ENCODE data around the gene RASGRP4.
A peak's percentile ranks its signal among the peaks of the same experiment; 100 is the strongest.

RASGRP4 gene

GRCh38 chr19:38445362-38445761 is 19.3 kb upstream of the RASGRP4 start:
- DNase-seq: no peak

DNA sequence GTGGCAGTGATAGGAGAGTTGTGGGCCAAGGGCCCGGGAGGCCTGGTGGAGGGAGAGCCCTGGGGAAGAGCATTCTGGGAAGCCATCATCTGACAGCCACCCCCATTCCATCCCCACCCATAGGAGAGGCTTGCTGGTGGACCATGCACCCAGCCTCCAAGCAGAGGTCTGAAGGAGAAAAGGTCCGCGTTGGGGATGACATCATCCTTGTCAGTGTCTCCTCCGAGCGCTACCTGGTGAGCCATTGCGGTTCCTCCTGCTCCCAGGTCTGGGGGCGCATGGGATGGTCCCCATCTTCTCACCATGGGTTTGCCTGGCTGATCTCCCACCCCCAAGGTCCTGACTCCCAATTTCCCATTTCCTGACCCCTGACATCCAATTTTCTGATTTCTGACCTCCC is 18.0 kb upstream of the RASGRP4 start:
- no peak for DNase-seq

- DNase-seq: no peak
Measured at GRCh38 chr19:38443458-38443999, 17.5 kb upstream of the RASGRP4 start.

- no peak for DNase-seq
Measured at GRCh38 chr19:38442736-38443135, 16.7 kb upstream of the RASGRP4 start.

- no peak for DNase-seq
Measured at GRCh38 chr19:38441657-38442348, 15.8 kb upstream of the RASGRP4 start.

DNA sequence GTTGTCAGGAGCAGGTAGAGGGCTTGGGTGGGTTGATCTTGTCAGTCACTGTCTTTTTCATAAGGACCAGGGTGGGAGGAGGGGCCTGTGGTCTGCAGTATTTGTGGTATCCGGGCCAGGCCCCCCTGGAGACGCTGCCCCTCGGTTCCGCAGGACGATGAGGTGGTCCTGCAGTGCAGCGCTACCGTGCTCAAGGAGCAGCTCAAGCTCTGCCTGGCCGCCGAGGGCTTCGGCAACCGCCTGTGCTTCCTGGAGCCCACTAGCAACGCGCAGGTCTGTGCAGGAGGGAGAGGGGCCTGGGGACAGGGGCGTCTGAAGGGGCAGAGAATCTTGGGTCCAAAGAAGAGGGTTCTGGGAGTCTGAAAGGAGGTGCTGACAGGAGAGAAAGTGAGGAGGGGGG is 14.6 kb upstream of the RASGRP4 start:
- no peak for DNase-seq

DNA sequence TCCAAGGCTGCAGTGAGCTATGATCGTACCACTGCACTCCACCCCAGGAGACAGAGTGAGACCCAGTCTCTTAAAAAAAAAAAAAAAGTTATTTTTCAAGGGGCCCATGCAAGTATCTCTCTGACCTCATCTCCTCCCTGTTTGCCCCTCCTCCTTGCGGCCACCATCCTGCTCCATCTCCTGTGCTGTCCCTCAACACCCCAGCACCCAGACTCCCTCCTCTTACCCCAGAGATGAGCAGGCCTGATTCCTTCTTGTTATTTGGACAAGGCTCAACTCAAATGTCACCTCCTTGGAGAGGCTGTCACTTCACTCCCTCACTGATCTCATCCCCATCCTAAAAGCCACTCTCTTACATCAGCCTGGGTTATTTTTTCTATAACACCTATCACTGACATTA is 11.9 kb upstream of the RASGRP4 start:
- DNase-seq: no peak

- DNase-seq: no peak
Measured at GRCh38 chr19:38437295-38437694, 11.3 kb upstream of the RASGRP4 start.

GRCh38 chr19:38434549-38435051 is 8.6 kb upstream of the RASGRP4 start:
- DNase-seq: no peak

DNA sequence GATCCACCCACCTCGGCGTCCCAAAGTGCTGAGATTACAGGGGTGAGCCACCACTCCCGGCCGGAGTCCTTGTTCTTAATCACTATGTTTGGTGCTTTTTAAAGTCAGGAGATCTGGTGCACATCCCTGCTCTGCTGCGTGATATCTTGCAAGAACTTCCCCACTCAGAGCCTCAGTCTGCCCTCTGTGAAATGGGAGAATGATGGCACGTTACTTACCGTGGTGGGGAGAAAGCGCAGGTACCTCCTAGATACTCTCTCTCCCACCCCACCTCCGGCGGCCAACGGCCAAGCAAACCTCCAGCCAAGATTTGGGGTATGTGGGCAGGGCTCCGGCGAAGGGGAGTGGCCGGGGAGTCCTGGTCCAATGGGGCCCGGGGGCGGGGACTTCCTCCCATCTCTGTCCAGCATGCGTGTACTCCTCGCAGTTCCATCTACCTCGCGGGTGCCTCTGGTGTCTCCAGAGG is 7.3 kb upstream of the RASGRP4 start, which contains the start of gene RYR1:
RYR1 (plus strand) TSS at position 424 of the 466 bp plus-strand sequence. CDS start 139 bp downstream, outside the sequence.
- DNase-seq: peak; percentile 69

DNA sequence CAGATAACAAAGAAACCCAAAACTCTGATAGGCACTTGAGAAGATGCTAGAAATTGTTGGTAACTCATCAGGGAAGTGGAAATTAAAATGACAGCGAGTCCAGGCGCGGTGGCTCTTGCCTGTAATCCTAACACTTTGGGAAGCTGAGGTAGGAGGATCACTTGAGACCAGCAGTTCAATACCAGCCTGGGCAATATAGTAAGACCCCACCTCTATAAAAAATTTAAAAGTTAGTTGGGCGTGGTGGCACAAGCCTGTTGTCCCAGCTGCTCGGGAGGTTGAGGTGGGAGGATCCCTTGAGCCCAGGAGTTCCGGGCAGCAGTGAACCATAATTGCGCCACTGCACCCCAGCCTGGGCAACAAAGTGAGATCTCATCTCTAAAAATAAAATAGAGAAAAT is 4.9 kb upstream of the RASGRP4 start:
- no peak for DNase-seq

GRCh38 chr19:38429811-38430156 is 3.8 kb upstream of the RASGRP4 start:
- DNase-seq: no peak

DNA sequence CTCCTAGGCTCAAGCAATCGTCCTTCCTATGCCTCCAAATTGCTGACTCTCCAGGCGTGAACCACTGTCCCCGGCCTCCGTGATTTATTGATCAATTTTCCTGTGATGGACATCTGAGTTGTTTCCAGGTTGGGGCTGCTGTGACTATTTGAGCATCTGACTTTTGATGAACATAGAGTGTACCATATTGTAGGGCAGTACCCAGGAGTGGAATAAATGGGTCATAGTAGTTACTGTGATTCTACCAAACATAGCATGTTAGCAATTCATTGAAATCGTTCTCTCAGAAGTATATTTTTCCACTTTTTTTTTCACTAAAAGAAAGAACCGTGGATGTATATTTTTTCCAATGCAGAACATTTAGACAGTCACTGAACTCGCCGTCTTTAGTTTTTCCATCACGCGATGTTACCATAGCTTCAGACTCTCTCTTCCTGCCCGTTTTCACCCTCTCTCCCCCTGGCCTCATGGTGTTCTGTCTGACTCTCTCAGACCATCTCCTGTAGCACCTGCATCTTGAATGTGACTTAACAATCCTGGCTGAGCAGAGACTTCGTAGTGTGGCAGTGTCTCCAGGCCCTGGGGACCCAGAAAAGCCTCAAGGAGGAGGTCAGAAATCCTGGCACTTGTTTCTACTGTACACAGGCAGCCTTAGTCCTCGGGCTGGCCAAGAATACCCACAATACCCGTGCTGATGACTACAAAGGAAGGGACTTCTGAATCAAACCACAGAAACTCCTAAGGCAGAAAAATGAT is 3.2 kb upstream of the RASGRP4 start:
- DNase-seq: peak; percentile 53

- peak; percentile 76 for DNase-seq
Measured at GRCh38 chr19:38427035-38427677, 1.1 kb upstream of the RASGRP4 start.

DNA sequence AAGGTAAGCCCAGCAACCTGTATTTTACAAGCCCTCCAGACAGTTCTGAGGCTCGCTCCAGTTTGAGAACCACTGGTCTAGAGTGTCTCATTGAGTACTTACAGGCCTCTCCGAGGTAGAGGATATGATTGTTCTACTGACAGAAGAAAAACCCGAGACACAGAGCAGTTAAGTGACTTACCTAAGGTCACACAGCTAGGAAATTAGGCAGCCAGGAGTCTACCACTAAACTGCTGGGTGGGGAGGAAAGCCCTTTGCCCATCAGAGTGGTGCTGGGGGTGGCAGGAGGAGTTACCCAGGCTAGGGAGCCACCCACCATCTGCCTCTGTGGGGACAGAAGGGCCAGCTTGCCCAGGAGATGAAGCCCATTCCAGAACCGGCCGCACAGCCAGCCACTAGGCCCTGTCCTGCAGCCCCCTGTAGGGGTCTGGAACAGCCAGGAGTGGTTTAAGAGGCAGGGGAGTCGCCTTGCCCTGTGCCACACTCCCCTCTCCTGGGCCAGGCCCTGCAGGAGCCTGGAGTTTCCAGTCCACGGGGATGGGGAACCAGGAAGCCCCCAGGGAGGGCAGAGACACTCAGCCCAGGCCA is 703 bp downstream of the RASGRP4 start:
- no peak for DNase-seq

DNA sequence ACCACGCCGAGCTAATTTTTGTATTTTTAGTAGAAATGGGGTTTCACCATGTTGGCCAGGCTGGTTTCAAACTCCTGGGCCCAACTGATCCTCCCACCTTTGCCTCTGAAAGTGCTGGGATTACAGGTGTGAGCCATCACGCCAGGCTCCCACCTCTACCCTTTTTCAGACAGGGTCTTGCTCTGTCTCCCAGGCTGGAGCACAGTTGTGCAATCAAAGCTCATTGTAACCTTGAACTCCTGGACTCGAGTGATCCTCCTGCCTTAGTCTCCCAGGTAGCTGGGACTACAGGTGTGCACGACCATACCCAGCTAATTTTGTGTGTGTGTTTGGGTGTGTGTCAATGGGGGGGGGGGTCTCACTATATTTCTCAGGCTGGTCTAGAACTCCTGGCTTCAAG is 1.7 kb downstream of the RASGRP4 start:
- DNase-seq: no peak

DNA sequence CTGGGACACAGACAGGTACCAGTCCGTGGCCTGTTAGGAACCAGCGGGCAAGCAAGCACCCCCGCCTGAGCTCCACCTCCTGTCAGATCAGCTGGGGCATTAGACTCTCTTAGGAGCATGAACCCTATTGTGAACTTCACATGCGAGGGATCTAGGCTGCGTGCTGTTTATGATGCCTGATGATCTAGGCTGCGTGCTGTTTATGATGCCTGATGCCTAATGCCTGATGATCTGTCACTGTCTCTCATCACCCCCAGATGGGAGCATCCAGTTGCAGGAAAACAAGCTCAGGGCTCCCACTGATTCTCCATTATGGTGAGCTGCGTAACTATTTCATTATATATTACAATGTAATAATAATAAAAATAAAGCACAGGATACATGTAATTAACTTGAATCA is 3.6 kb downstream of the RASGRP4 start:
- DNase-seq: no peak

DNA sequence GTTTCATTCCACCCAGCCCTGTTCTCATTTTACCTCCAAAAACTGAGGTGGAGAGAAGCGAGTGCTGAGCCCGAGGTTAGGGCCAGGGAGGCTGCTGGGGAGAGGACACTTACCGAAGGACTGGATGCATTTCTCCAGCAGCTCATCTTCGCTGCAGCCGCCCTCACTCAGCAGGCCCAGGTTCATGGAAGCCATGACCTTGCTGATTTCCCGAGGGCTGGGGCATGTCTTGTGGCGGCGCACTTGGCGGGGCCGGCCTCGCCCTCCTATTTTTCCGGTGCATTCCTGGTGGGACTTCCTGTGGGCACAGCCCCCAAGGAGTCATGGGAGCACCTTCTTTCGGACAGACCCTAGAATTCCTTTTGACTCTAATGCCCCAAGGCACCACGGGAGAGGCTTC is 4.2 kb downstream of the RASGRP4 start:
- no peak for DNase-seq

DNA sequence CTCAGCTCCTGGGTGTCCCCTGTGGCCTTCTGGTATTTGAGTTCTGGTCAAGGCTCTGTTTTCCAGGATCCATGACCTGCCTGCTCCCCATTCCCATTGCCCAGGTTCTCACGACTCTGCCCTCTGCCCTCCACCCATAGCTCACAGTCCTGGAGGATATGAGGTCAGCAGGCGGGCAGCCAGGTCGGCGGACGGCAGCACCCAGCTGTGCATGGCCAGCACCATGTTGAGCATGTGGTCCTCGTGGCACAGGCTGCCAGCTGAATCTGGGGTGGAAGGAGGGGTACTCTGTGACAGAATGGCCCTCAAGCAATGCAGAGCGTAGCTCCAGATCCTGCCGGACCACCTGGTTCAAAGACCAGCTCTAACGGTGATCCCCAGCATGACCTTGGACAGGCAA is 5.1 kb downstream of the RASGRP4 start:
- DNase-seq: no peak

DNA sequence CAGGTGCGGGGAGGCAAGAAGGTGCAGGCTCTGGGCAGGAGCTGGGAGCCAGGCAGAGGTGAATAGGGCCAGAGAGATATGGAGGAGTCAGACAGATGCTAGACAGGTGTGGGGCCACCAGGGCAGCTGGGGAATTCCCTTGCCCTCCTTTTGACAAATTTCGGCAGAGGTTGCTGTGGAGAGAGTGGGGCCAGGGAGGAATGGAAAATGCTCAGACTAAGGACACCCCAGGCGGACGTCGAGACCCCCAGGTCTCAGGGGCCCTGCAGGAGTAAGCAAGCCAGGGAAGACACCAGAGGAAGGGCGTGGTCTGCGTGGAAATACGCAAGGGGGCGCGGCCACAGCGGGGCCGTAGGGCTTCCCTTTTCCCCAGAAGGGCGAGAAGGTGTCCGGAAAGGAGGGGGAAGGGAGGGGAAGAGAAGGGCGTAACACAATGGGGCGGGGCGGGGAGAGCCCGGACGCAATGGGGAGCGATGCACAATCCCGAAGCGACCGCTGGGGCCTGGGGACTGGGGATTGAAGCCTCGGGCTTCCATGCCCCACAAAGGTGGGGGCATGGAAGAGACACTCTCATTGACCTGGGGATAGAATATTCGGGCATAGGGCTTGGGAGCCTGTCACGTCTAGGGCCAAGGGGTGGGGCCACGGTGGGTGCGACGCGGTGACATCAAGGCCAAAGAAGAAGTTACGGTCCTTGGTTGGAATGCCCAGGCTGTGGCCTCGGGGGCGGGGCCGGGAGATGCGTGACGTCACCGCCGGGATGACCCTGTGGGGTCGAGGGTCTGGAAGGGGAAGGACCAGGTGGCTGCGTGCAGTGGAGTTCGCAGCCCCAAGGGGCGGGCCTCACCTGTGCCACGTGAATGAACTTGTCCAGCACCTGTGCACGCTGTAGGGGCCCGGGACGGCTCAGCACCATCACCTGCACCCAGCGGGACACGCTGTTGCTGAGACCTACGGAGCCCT is 8.2 kb downstream of the RASGRP4 start:
- DNase-seq: peak; percentile 62

DNA sequence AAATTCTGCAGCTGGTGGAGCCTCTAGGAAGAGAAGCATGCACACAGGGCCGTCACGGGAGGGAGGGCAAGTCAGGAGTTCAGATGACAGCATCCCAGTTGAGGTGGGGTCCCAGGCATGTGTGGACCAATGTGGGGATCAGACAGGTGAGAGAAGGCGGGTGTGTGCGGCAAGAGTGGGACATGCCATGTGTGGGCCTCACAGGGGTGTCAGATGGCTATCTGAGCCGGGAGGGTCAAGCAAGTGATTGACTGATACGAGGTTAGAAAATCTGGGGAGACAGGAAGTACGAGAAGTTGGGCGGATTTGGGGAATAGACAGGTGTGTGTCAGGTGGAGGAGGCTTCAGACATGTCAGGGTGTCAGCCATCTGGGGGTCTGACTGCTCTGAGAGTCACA is 8.9 kb downstream of the RASGRP4 start:
- no peak for DNase-seq

DNA sequence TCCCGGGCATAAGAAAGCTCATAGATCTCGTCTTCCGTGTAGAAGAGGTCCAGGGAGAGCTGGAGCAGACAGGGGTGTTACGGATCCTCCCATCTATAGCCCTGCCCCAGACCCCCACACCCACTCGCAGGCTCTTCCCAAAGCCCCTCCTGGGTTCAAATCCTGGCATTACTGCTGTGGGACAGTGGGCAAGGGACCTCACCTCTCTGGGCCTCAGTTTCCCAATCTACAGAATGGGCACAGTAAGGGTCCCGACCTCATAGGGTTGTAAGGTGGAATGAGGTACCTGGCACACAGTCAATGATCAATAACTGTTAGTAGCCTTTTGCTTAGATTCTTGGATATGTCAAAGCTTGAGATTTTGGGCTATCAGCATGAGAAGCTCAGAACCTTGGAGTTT is 12.6 kb downstream of the RASGRP4 start:
- DNase-seq: no peak

All from activated naive CD4-positive, alpha-beta T cell treated with Interleukin-2 at 50 U/mL for 16 hours (primary cell).